Heart left ventricle (tissue), 13 donors: ENCODE data around the gene DCAF5.

Source experiments
- CTCF ChIP-seq, 12 donors: fragments of 200-600 bp; sonication (generic) in 4 of 12; IDR thresholded peaks; one replicate each; pipeline versions ENCODE4 v1.5.0 to v1.8.0; 2018 to 2022; ENCODE audit warnings: antibody characterized with exemption in 12 of 12, mild to moderate bottlenecking in 5 of 12
- POLR2A ChIP-seq, 2 donors: fragments of 450-650 bp; IDR thresholded peaks; one replicate each; pipeline ENCODE4 v1.6.1; 2017; ENCODE audit warnings: antibody characterized with exemption in 2 of 2, mild to moderate bottlenecking in 2 of 2, moderate library complexity in 2 of 2
- donor health status: ischemic (EF 13 %, LVEDD 7.1; RV severe dilation, severe dysfunction).
- donor health status: DM: no; HTN: yes; CAD: no.
- donor health status: DM: no; HTN: no; CAD: no.
- donor health status: ischemic (EF 25% LVEDD 6.9; RV normal size, moderate dysfunction).
- donor health status: ischemic (EF 25% LVEDD 5.7; RV mildly dilated, moderate dysfunction).
- donor health status: ischemic (EF 35%, LVEDD 5.7; RV mildly dilated, moderate dysfunction).
- donor health status: nonischemic (EF 11% LVEDD 7.7; RV severe dilation, severe dysfunction).
- donor health status: DM: yes; HTN: yes; CAD: no.
- donor health status: PGD.
- donor health status: ischemic (EF 29% LVEDD 5.4; RV normal size, mild dysfunction).
- donor health status: nonischemic (EF 23%, LVEDD 6.1; RV moderate dilation, normal function).

DNA sequence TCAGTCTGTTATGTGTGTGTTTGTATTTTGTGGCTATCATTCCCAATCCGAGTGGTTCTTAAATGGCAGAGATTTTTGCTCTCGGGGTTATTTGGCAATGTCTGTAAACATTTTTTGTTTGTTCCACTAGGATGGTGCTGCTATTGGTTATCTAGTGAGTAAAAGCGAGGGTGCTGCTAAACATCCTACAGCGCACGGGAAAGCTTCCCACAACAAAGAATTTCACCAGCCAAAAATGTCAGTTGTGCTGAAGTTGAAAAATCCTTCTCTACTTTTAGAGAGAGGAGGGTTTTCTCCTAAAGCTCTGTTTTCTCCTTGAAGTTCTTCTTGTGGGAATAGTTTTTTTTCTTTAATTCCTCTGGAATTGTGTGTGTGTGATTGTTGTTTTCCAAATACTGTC lies 40.8 kb upstream of the DCAF5 start:
- TF ChIP-seq CTCF (IDR thresholded peaks at IDR 0.05) (no peak), POLR2A (IDR thresholded peaks at IDR 0.05) (no peak)
